GM18508 (cell line): ENCODE data around the gene CAV1.
"Not testable (repeated sequence)": the region's sequence is repeated elsewhere in the genome, so short reads cannot be mapped to it uniquely, and the experiment has no call there.

Experiments
- ATAC-seq: cut with Tn5 transposase; IDR thresholded peaks from one replicate; pipeline ENCODE4 v1.9.1; 2021; ENCODE audit warnings: moderate number of reproducible peaks; ENCODE audit not compliant: insufficient read depth, unreplicated experiment

CAV1 gene

GRCh38 chr7:116524609-116525297, at the start of gene CAV1:
Gene CAV1 (plus strand): TSS chr7:116525036. CDS start chr7:116525063, 27 bp downstream.
- no peak for ATAC-seq

DNA sequence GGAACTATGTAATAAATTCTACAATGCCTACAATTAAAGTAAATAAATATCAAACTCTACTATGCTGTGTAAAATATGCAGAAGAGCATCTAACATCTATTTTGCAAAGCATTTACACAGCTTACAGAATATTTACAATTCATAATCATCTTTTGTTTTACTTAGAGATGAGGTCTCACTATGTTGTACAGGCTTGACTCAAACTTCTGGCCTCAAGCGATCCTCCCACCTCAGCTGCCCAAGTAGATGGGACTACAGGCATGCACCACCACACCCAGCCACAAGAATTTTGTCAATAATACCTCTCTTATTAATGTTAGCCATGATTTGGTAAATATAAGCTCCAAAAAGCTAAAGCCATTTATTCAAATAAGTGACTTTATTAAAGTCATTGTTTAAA, 47.2 kb upstream of the CAV1 start:
- ATAC-seq: no peak

DNA sequence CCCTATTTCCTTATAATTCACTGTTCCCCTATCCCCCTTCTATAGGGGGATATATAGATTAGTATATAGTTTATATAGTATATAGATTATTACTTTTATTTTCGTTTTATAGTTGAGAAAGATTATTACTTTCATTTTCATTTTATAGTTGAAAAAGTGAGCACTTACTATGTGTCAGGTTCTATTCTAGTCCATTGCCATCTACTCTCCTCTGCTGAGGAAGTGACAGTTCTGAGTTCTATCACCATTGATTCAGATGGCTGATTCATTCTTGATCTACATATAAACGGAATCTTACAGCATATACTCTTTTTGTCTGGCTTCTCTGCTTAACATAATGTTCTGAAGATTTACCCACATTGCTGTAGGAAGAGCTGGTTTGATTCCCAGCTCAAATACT, 46.0 kb upstream of the CAV1 start:
- ATAC-seq: no peak

GRCh38 chr7:116483271-116483942, 41.4 kb upstream of the CAV1 start:
- ATAC-seq: no peak

- not testable (repeated sequence) for ATAC-seq
Measured at GRCh38 chr7:116484389-116484788, 40.4 kb upstream of the CAV1 start.

DNA sequence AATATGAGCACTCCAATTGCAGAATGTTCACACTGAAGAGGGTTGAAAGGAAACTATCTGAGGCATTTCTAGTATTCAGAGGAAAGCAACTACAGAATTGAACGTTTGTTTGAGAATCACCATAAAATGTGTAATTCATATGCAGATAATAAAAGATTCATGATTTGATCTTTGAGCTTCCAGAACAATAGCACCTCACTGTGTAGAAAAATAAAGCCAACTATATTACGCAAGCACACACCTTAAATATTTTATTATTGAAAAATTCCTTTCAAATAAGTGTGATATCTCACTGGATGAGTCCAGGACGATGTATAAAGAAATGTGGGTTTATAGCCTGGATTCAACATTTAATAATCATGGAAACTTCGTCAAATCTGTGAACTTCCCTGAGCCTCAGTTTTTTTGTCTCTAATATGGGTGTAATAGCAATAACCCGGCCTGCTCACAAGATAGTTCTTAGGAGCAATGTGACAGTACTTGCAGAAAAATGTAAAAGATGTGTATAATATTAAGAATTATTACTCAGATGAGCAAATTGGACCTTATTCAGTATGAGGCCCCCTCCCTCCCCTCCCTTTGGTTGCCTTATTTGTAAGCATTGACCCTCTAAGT, 36.8 kb upstream of the CAV1 start:
- no peak for ATAC-seq

DNA sequence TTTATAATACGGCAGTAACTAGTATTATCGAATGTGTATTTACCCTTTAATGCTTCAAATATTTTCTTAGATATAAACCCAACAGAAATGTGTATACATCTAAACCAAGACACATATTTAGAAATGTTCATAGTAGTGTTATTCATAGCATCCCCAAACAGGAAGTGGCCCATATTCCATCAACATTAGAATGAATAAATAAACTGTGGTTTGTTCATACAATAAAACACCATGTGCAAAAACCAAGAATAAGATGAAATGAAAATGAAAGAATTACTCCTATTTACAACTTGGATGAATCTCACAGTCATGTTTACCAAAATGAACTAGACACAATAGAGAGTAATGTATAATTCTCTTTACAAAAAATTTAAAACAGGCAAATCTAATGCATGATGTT, 34.5 kb upstream of the CAV1 start:
- ATAC-seq: no peak

DNA sequence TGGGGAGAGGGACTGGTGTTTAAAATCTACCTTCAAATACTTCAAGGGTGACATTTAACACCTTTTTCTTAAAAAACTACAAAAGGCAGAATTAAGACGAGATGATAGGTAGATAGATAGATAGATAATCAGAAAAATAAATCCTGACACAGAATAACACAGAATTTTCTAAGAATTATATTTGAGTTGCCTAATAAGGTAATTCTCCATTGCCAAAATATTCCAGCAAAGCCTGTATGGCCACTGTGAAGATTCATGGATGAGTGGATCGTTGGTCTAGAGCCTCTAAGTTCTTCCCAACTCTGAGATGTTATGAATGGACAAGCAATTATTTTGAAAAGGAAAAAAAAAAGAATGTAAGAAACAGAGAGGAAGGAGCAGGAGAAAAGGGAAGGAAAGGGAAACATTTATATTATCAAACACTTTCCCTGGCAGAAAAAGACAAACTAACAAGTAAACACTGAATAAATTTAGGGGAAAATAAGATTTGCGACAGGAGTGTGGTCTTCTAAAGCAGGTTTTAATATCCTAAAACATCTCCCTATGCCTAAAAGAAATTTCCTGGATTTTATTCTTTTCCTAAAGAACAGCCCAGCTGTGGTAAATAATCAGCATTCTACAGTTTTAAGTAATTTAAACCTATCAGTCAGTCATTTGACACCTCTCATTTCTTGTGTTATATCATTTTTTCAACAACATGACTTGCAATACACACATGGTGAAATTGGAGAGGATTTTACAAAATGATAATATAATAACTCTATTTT, 32.8 kb upstream of the CAV1 start:
- ATAC-seq: no peak

DNA sequence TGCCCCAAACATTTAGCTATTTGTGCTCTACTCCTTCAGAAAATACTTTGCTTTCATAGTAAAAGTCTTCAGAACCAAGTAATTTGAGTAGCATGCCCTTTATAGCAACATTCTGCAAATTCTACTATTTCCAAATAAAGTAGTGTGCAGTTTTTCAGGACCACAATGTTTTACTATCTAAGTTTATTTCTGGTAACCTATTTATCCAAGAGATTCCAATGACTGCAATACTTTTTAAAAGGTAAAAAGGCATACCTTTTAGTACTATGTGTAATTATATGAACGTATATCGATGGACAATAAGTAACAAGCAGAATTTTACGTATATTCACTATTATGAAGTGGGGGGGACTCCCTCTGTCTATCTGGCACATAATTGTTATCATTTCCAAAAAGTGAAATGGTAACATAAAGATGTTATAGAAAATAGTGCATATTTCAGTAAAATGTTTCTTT, 32.2 kb upstream of the CAV1 start:
- ATAC-seq: no peak

DNA sequence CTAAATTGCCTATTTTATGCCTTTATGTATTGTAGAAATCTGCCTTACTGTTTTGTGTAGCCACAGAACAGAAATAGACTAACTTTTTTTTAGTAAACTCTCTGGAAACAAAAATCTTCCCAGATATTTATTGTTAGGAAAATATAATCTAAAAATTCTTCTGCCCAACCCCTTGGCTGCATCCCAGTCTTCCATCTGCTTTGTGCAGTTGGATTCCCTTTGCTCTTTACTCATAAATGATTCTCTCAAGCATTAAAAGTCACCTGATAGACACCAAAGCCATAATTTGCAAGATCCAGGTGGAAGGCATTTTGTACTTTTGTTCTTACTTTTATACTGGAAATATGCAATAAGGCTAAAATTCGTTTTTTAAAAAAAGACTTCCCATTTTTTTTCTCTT, 31.4 kb upstream of the CAV1 start:
- no peak for ATAC-seq

GRCh38 chr7:116494472-116494871, 30.4 kb upstream of the CAV1 start:
- ATAC-seq: no peak

- ATAC-seq: no peak
Measured at GRCh38 chr7:116495736-116496135, 29.1 kb upstream of the CAV1 start.

DNA sequence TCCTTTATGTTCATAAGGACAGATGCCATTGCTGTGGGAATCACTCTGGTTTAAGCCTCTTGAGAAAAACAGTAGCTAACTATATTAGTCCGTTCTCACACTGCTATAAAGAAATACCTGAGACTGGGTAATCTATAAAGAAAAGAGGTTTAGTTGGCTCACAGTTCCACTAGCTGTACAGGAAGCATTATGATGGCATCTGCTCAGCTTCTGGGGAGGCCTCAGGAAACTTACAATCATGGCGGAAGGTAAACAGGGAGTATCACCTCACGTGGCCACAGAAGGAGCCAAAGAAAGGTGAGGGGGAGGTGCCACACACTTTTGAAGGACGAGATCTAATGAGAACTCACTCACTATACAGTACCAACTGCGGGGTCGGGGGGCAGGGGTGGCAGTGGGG, 28.2 kb upstream of the CAV1 start:
- ATAC-seq: no peak

- ATAC-seq: no peak
Measured at GRCh38 chr7:116497708-116498107, 27.1 kb upstream of the CAV1 start.

DNA sequence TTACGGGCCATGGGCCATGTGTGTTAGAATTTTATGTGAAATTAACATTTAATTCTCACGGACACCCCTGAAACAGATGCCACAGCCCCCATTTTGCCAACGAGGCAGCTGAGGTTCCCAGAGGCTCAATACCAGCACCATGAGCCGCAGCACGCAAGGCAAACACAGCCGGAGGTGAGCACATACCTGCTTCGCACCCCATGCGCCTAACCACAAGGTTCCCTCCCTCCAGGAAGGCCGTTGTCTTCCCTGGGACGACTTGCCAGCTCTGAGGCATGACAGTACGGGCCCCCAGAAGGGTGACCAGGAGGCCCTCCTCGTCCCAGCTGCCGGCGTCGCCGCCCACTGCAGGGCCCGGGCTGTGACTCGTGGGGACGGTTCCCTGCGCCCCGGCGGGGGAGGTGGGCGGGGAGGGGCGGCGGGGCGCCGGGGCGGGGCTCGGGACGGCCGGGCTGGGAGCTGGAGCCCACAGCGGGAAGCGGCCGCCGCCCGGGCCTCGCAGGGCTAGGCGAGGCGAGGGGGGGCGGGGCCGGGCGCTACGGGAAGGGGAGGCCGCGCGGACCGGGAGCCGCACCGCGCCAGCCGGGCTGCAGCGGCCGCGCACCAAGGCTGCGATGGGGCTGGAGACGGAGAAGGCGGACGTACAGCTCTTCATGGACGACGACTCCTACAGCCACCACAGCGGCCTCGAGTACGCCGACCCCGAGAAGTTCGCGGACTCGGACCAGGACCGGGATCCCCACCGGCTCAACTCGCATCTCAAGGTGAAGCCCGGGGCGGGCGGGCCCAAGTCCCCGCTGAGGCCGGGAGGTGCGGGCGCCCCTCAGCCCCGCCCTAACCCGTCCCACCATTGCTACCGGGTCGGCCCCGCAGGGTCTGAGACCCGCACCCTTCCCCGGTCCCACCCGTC, 25.4 kb upstream of the CAV1 start, which contains the start of gene CAV2:
TSS of gene CAV2 (plus strand) at position 571 of the 910 bp plus-strand sequence. CDS start at position 615, 44 bp downstream.
- no peak for ATAC-seq

GRCh38 chr7:116500078-116500853, 24.6 kb upstream of the CAV1 start:
- ATAC-seq: peak; percentile 56

DNA sequence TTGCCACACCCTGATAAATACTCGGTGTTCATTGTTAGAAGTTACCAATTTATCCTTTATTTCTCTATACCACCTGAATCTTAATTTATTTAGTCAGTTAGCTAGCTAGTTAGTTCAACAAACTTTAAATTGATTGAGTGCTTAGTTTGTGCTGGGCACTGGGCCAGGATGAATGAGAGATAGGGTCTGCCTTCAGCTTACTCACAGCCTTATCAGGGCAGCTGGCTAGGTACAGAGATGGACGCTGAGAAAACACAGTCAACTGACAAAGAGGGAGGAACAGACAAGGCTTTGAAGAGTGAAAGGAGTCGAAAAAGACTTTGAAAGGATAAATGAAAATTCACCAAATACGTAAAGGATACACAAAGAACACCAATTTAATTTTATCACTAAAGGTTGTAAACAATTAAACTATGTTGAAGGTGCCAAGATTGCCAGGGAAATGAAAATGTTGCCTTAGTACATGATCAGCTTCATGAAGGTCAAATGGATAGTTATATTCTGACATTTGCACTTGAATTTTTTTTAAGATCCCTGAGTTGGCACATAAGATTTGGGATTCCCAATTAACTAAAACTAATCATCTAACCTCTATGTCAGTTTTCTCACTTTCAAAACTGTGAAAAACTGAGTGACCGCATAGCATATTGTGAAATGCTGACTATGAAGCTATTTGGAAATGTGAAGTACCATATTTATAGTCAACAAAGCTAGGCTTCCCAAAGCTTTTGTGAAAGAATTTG, 23.2 kb upstream of the CAV1 start:
- no peak for ATAC-seq
